Skeletal muscle tissue (tissue), 4 donors: Measurements from ENCODE around the gene B4GALT1. TPM values are rescaled to one million over a fixed set of nuclear protein-coding genes. Genes with fewer than 3 reads are reported as not detected.

Experiments
- H3K27ac ChIP-seq: one replicate; pipeline ENCODE4 v1.7.0; 2013; ENCODE audit warnings: mild to moderate bottlenecking, low read depth, low read length, inconsistent platforms
- H3K27me3 ChIP-seq, 3 donors: one replicate each; pipeline ENCODE4 v1.7.0; 2013; ENCODE audit warnings: low read length in 3 of 3; ENCODE audit not compliant: control insufficient read depth in 3 of 3, insufficient read depth in 3 of 3
- H3K36me3 ChIP-seq, 3 donors: one replicate each; pipeline ENCODE4 v1.7.0; 2013; ENCODE audit warnings: low read length in 3 of 3; ENCODE audit not compliant: control insufficient read depth in 3 of 3, insufficient read depth in 3 of 3
- H3K4me1 ChIP-seq, 3 donors: one replicate each; pipeline ENCODE4 v1.7.0; 2013; ENCODE audit warnings: low read length in 3 of 3, mild to moderate bottlenecking in 3 of 3; ENCODE audit not compliant: control insufficient read depth in 3 of 3, insufficient read depth in 3 of 3
- H3K4me3 ChIP-seq, 3 donors: one replicate each; pipeline ENCODE4 v1.7.0; 2013; ENCODE audit warnings: low read length in 3 of 3
- H3K9ac ChIP-seq, 3 donors: one replicate each; pipeline ENCODE4 v1.7.0; 2013; ENCODE audit warnings: low read length in 3 of 3, mild to moderate bottlenecking in 3 of 3, moderate library complexity in 2 of 3, low read depth in 1 of 3
- H3K9me3 ChIP-seq, 3 donors: one replicate each; pipeline ENCODE4 v1.7.0; 2013; ENCODE audit warnings: low read length in 3 of 3; ENCODE audit not compliant: control insufficient read depth in 3 of 3
- total RNA-seq: library from RNA; depleted of rRNA; stranded (reverse); fragments of >200 nt; gene quantifications from one replicate; pipeline ENCODE4 v1.2.3, GENCODE V29; 2014
- donor health status: Osteomylitis.

B4GALT1 gene
- total RNA-seq, 1 donor from 2014 or later, result 14.1 TPM

GRCh38 chr9:33140401-33141360 is 26.5 kb downstream of the B4GALT1 start:
- H3K4me3 ChIP-seq, result peak overlapping the region in 2 of 3 donors; percentile 17 to 26
- peak overlapping the region; percentile 43 for H3K27ac ChIP-seq
- no peaks in the 10 kb centered on the region for H3K9me3 ChIP-seq
- H3K9ac ChIP-seq, result peak overlapping the region in 1 of 3 donors; percentile 76
- H3K36me3 ChIP-seq, result no peaks in the 10 kb centered on the region
- peaks cover 69 to 74% (median 71%) of the 10 kb centered on the region in 3 donors for H3K4me1 ChIP-seq
- H3K27me3 ChIP-seq, result no peaks in the 10 kb centered on the region

- Histone ChIP-seq H3K4me1 (peaks cover 69 to 74% (median 70%) of the 10 kb centered on the region in 3 donors), H3K4me3 (peak overlapping the region in 2 of 3 donors; percentile 60 to 62)
These were observed 27.5 kb downstream of the B4GALT1 start for GRCh38 chr9:33139421-33140228.

DNA sequence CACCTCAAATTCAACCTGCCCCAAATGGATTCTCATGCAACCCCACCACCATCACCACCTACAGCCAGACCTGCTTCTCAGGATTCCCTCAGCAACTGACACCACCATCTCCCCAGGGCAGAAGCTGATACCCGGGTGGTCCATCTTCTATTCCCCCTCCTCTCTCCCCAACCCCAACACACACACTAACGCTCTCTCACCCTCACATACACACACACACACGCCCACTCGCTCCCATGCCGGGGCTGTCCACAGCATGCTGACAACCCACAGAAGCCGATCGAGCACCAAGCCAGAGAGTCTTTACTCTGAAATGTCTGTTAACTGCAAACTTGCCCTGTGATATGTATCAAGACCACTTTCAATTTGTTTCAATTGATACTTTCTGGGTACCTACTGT is 28.4 kb downstream of the B4GALT1 start:
- no peak overlapping the region for H3K27ac ChIP-seq

More at GRCh38 chr9:33139421-33140228, 27.5 kb downstream of the B4GALT1 start:
- peak overlapping the region; percentile 4 to 76 (median 52) for H3K9ac ChIP-seq
- H3K9me3 ChIP-seq, result no peaks in the 10 kb centered on the region
- peaks cover 0 to 8% (median 0%) of the 10 kb centered on the region in 3 donors for H3K36me3 ChIP-seq
- peak overlapping the region; percentile 43 for H3K27ac ChIP-seq
- H3K27me3 ChIP-seq, result no peaks in the 10 kb centered on the region

DNA sequence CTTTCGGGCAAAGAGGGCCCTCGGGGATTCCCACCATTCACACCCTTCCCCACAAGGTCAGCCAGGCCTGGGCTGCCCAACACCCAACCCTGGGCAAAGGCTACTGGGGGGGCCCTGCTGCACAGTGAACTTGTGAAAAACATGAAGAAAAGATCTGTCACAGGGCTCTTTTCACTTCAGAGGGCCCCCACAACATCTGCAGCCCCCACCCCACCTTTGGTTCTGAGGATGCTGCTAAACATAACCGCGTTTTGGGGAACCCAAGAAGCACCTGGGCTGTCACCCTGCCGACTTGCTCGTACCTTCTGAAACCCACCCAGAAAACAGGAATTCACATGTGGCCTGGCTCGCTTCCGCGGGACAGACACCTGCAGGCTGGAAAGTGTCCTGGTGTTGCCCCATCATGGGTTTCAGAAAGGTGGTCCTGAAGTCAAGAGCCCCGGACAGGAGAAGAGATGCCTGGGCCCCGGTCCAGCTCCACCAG is 29.3 kb downstream of the B4GALT1 start:
- H3K27ac ChIP-seq, result peak overlapping the region; percentile 3
- H3K36me3 ChIP-seq, result peaks cover 4 to 17% (median 7%) of the 10 kb centered on the region in 3 donors
- no peak overlapping the region for H3K4me3 ChIP-seq
- no peaks in the 10 kb centered on the region for H3K9me3 ChIP-seq
- H3K4me1 ChIP-seq, result peaks cover 67 to 77% (median 74%) of the 10 kb centered on the region in 3 donors
- no peak overlapping the region for H3K9ac ChIP-seq
- no peaks in the 10 kb centered on the region for H3K27me3 ChIP-seq

More for the DNA sequence above, 28.4 kb downstream of the B4GALT1 start:
- Histone ChIP-seq H3K9ac (no peak overlapping the region), H3K4me3 (no peak overlapping the region), H3K36me3 (peaks cover 0 to 12% (median 0%) of the 10 kb centered on the region in 3 donors), H3K4me1 (peaks cover 70 to 74% (median 73%) of the 10 kb centered on the region in 3 donors), H3K27me3 (no peaks in the 10 kb centered on the region), H3K9me3 (no peaks in the 10 kb centered on the region)

DNA sequence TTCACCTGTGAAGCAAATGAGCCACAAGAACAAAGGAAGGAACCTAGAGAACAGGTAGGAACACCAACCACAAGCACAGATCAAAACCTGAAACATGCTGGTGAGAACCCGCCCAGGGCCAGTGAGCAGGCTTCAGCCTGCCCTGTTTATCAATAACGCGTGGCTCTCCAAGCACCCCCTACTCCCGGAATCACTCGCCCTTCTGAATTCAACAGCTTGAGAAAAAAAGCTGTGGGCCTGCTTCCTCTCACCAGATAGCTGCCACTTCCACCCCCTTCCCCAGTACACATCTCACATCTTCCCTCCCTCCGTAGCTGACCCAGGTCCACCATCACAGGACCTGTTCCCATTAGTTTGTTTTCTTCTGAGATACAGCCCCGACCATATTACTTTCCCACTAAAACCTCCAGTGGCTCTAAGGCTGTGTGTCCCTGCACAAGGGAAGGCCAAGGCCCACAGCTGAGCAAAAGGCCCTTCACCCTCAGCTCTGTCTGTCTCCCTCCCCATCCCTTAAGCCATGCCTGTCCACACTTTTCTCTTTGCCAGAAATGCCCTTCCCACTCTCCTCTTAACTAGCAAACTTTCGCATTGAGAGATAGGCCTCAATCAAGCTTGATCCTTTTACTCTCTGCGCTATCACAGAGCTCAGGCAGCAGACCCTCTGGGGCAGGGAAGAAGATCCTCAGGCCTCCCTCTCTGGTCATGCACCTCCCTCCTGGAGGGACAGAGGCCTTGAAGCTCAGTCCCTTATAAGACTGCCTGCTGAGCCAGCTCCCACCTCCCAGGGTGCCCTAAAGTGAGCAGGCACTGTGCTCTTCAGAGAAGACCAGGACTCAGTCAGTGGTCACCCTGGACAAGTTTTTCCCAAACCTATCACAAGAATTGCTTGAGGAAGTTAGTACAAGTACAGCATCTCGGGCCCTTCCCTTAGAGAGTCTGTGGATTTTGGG is 30.1 kb downstream of the B4GALT1 start:
- H3K4me1 ChIP-seq, result peaks cover 73 to 82% (median 74%) of the 10 kb centered on the region in 3 donors
- peak overlapping the region in 1 of 3 donors; percentile 19 for H3K9ac ChIP-seq
- H3K9me3 ChIP-seq, result no peaks in the 10 kb centered on the region
- H3K27ac ChIP-seq, result peak overlapping the region; percentile 3
- H3K4me3 ChIP-seq, result no peak overlapping the region
- peaks cover 4 to 23% (median 7%) of the 10 kb centered on the region in 3 donors for H3K36me3 ChIP-seq
- H3K27me3 ChIP-seq, result no peaks in the 10 kb centered on the region

- Histone ChIP-seq H3K9ac (peak overlapping the region in 2 of 3 donors; percentile 28 to 50), H3K27ac (peak overlapping the region; percentile 72), H3K4me1 (peaks cover 68 to 81% (median 73%) of the 10 kb centered on the region in 3 donors), H3K36me3 (peaks cover 13 to 23% (median 13%) of the 10 kb centered on the region in 3 donors), H3K27me3 (no peaks in the 10 kb centered on the region), H3K9me3 (no peaks in the 10 kb centered on the region), H3K4me3 (peak overlapping the region in 1 of 3 donors; percentile 45)
These were observed 31.6 kb downstream of the B4GALT1 start for GRCh38 chr9:33135470-33135958.

GRCh38 chr9:33135031-33135461 is 32.1 kb downstream of the B4GALT1 start:
- Histone ChIP-seq H3K9me3 (no peaks in the 10 kb centered on the region), H3K9ac (peak overlapping the region in 2 of 3 donors; percentile 28 to 50), H3K4me1 (peaks cover 63 to 77% (median 73%) of the 10 kb centered on the region in 3 donors), H3K27ac (peak overlapping the region; percentile 72), H3K4me3 (peak overlapping the region in 1 of 3 donors; percentile 45), H3K27me3 (no peaks in the 10 kb centered on the region), H3K36me3 (peaks cover 13 to 23% (median 16%) of the 10 kb centered on the region in 3 donors)

DNA sequence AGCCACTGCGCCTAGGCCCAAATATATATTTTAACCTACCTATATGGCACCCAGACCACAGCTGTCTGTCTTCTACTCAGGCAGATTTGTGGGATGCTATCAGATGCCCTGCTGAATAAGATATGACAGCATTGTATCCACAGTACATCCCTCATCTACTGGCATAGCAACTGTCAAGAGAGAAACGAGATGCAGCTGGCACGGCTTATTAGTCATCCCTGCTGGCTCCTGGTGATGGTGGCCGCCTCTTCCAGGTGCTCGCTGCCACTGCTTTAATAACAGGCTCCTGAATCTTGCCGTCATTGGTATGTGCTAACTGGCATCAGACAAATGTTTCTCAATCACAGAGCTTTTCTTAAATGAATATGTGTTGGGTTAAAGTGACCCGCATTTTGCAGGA is 34.0 kb downstream of the B4GALT1 start:
- peaks cover 60 to 74% (median 73%) of the 10 kb centered on the region in 3 donors for H3K4me1 ChIP-seq
- H3K36me3 ChIP-seq, result peaks cover 13 to 27% (median 25%) of the 10 kb centered on the region in 3 donors
- H3K9me3 ChIP-seq, result no peaks in the 10 kb centered on the region

More for the DNA sequence above, 34.0 kb downstream of the B4GALT1 start:
- Histone ChIP-seq H3K27ac (no peak overlapping the region), H3K27me3 (no peaks in the 10 kb centered on the region), H3K9ac (no peak overlapping the region), H3K4me3 (no peak overlapping the region)
